ENCODE data around the gene HAGH. TPM values are rescaled to one million over a fixed set of nuclear protein-coding genes. Genes with fewer than 3 reads are reported as not detected.

The HAGH gene
- total RNA-seq, 5 donors from 2014 or later (not counting 1 experiment from before 2014, with no cell fraction given) = 37.6 to 102 (median 70.7) TPM

- POLR2A ChIA-PET = no interaction called here
- H3K27me3 ChIP-seq (replicated peaks in 1 of 2; ENCODE audit: control insufficient read depth in 2 of 2, extremely low read depth in 1 of 2, insufficient read depth in 2 of 2, low read length in 1 of 2) = no peaks in the 10 kb centered on the region
- Mint-ChIP-seq H3K4me1 (peaks cover 11 to 33% (median 21%) of the 10 kb centered on the region in 3 donors), H3K9me3 (no peaks in the 10 kb centered on the region), H3K36me3 (no peaks in the 10 kb centered on the region), H3K27ac (no peak overlapping the region), H3K4me3 (no peak overlapping the region), H3K27me3 (no peaks in the 10 kb centered on the region)
- ATAC-seq (replicated peaks in 1 of 4) (no peak), DNase-seq (no peak)
- H3K9me3 ChIP-seq = no peaks in the 10 kb centered on the region
- H3K4me3 ChIP-seq (ENCODE audit: control insufficient read depth in 1 of 2, extremely low read depth in 1 of 2, low read length in 1 of 2) = no peak overlapping the region
- H3K36me3 ChIP-seq (ENCODE audit: control insufficient read depth in 2 of 2, extremely low read depth in 1 of 2, insufficient read depth in 1 of 2, low read length in 1 of 2) = peaks cover 21 to 38% of the 10 kb centered on the region in 2 donors
- no peak overlapping the region for H3K27ac ChIP-seq (ENCODE audit: low read length)
- CTCF ChIA-PET = interaction anchor here in 1 of 2 donors (0.5 kb wide), 1 partner anchor 561 kb away, joined by 4 read pairs; no protein-coding TSS in a partner anchor
- WGBS (ENCODE audit: insufficient coverage) = 92% methylated on average over 31 of the region's 36 CpGs
- peaks cover 6 to 53% of the 10 kb centered on the region in 2 experiments for H3K4me1 ChIP-seq (ENCODE audit: control insufficient read depth in 1 of 2, extremely low read depth in 1 of 2, insufficient read depth in 2 of 2, low read length in 2 of 2)
Observed at GRCh38 chr16:1777375-1778199, 49.0 kb downstream of the HAGH start.

GRCh38 chr16:1776991-1777374 lies 49.6 kb downstream of the HAGH start:
- Histone ChIP-seq H3K36me3 (ENCODE audit: control insufficient read depth in 2 of 2, extremely low read depth in 1 of 2, insufficient read depth in 1 of 2, low read length in 1 of 2) (peaks cover 21 to 38% of the 10 kb centered on the region in 2 donors), H3K4me1 (ENCODE audit: control insufficient read depth in 1 of 2, extremely low read depth in 1 of 2, insufficient read depth in 2 of 2, low read length in 2 of 2) (peaks cover 6 to 58% of the 10 kb centered on the region in 2 experiments), H3K9me3 (no peaks in the 10 kb centered on the region), H3K27ac (ENCODE audit: low read length) (no peak overlapping the region), H3K27me3 (replicated peaks in 1 of 2; ENCODE audit: control insufficient read depth in 2 of 2, extremely low read depth in 1 of 2, insufficient read depth in 2 of 2, low read length in 1 of 2) (no peaks in the 10 kb centered on the region), H3K4me3 (ENCODE audit: control insufficient read depth in 1 of 2, extremely low read depth in 1 of 2, low read length in 1 of 2) (no peak overlapping the region)
- Mint-ChIP-seq H3K4me1 (peaks cover 17 to 35% (median 25%) of the 10 kb centered on the region in 3 donors), H3K36me3 (no peaks in the 10 kb centered on the region), H3K9me3 (no peaks in the 10 kb centered on the region), H3K27ac (no peak overlapping the region), H3K4me3 (no peak overlapping the region), H3K27me3 (no peaks in the 10 kb centered on the region)
- ATAC-seq (replicated peaks in 1 of 4) (no peak), DNase-seq (no peak)
- CTCF ChIA-PET = no interaction called here
- WGBS (ENCODE audit: insufficient coverage) = 97% methylated on average over 22 of the region's 22 CpGs
- POLR2A ChIA-PET = no interaction called here

GRCh38 chr16:1776672-1776955 lies 50.0 kb downstream of the HAGH start:
- Mint-ChIP-seq H3K9me3 (no peaks in the 10 kb centered on the region), H3K27me3 (no peaks in the 10 kb centered on the region), H3K27ac (no peak overlapping the region), H3K36me3 (no peaks in the 10 kb centered on the region), H3K4me1 (peaks cover 17 to 35% (median 25%) of the 10 kb centered on the region in 3 donors), H3K4me3 (no peak overlapping the region)
- Histone ChIP-seq H3K4me3 (ENCODE audit: control insufficient read depth in 1 of 2, extremely low read depth in 1 of 2, low read length in 1 of 2) (no peak overlapping the region), H3K36me3 (ENCODE audit: control insufficient read depth in 2 of 2, extremely low read depth in 1 of 2, insufficient read depth in 1 of 2, low read length in 1 of 2) (peaks cover 21 to 38% of the 10 kb centered on the region in 2 donors), H3K4me1 (ENCODE audit: control insufficient read depth in 1 of 2, extremely low read depth in 1 of 2, insufficient read depth in 2 of 2, low read length in 2 of 2) (peaks cover 6 to 59% of the 10 kb centered on the region in 2 experiments), H3K27ac (ENCODE audit: low read length) (no peak overlapping the region), H3K27me3 (replicated peaks in 1 of 2; ENCODE audit: control insufficient read depth in 2 of 2, extremely low read depth in 1 of 2, insufficient read depth in 2 of 2, low read length in 1 of 2) (no peaks in the 10 kb centered on the region), H3K9me3 (no peaks in the 10 kb centered on the region)
- POLR2A ChIA-PET = no interaction called here
- ATAC-seq (replicated peaks in 1 of 4) (no peak), DNase-seq (no peak)
- CTCF ChIA-PET = no interaction called here
- 96% methylated on average over 10 of the region's 13 CpGs for WGBS (ENCODE audit: insufficient coverage)

GRCh38 chr16:1775846-1776671 lies 50.6 kb downstream of the HAGH start:
- DNase-seq (no peak), ATAC-seq (replicated peaks in 1 of 4) (no peak)
- H3K36me3 Mint-ChIP-seq = no peaks in the 10 kb centered on the region
- no peaks in the 10 kb centered on the region for H3K9me3 Mint-ChIP-seq
- no peak overlapping the region for H3K27ac ChIP-seq (ENCODE audit: low read length)
- no peaks in the 10 kb centered on the region for H3K27me3 Mint-ChIP-seq
- peaks cover 12 to 29% (median 20%) of the 10 kb centered on the region in 3 donors for H3K4me1 Mint-ChIP-seq
- peaks cover 21 to 37% of the 10 kb centered on the region in 2 donors for H3K36me3 ChIP-seq (ENCODE audit: control insufficient read depth in 2 of 2, extremely low read depth in 1 of 2, insufficient read depth in 1 of 2, low read length in 1 of 2)
- no peaks in the 10 kb centered on the region for H3K9me3 ChIP-seq
- no peak overlapping the region for H3K4me3 ChIP-seq (ENCODE audit: control insufficient read depth in 1 of 2, extremely low read depth in 1 of 2, low read length in 1 of 2)
- no peaks in the 10 kb centered on the region for H3K27me3 ChIP-seq (replicated peaks in 1 of 2; ENCODE audit: control insufficient read depth in 2 of 2, extremely low read depth in 1 of 2, insufficient read depth in 2 of 2, low read length in 1 of 2)
- ChIA-PET POLR2A (no interaction called here), CTCF (no interaction called here)
- 91% methylated on average over 23 of the region's 28 CpGs for WGBS (ENCODE audit: insufficient coverage)
- H3K4me3 Mint-ChIP-seq = peak overlapping the region in 2 of 3 donors; percentile 34 to 97
- H3K27ac Mint-ChIP-seq = no peak overlapping the region
- peaks cover 4 to 53% of the 10 kb centered on the region in 2 experiments for H3K4me1 ChIP-seq (ENCODE audit: control insufficient read depth in 1 of 2, extremely low read depth in 1 of 2, insufficient read depth in 2 of 2, low read length in 2 of 2)

DNA sequence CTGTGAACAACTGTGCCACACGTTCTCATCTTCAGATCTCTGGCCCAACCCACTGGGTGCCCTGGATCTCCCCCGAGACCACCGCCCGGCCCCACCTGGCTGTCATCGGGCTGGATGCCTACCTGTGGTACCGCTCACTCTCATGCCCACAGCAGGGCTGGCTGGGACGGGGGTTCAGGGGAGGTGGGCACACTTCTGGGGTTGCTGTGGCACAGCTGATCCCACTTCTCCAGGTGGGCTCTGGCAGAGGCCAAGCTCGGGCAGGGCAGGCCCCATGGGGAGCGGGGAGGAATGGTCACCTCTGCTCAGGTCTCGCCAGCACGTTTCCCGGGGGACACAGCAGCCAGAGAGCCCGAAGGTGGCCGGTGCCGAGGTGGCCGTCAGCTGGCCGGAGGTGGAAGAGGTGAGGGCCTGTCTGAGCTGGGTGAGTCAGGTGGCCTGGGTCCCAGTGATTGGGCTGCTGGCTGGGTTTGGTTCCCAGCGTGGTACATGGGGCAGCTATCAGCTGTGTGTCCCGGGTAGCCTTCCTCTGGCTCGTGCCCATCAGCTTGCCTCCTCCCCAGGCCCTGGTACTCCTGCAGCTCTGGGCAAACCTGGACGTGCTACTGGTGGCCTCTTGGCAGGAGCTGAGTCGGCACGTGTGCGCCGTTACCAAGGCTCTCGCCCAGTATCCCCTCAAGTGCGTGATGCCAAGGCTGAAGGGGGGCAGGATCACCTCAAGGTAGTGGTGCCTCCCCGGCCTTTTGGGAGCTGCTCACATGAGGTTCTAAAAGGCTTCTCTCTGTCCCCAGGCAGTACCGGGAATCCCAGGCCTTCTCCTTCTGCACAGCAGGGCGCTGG lies 51.4 kb downstream of the HAGH start:
- no peaks in the 10 kb centered on the region for H3K9me3 Mint-ChIP-seq
- 97% methylated on average over 29 of the region's 30 CpGs for WGBS (ENCODE audit: insufficient coverage)
- DNase-seq (no peak), ATAC-seq (replicated peaks in 1 of 4) (no peak)
- peaks cover 19 to 38% of the 10 kb centered on the region in 2 donors for H3K36me3 ChIP-seq (ENCODE audit: control insufficient read depth in 2 of 2, extremely low read depth in 1 of 2, insufficient read depth in 1 of 2, low read length in 1 of 2)
- POLR2A ChIA-PET = no interaction called here
- H3K4me3 Mint-ChIP-seq = peak overlapping the region; percentile 66 to 97 (median 94)
- H3K27ac ChIP-seq (ENCODE audit: low read length) = no peak overlapping the region
- H3K27me3 ChIP-seq (replicated peaks in 1 of 2; ENCODE audit: control insufficient read depth in 2 of 2, extremely low read depth in 1 of 2, insufficient read depth in 2 of 2, low read length in 1 of 2) = no peaks in the 10 kb centered on the region
- CTCF ChIA-PET = interaction anchor here in 1 of 2 donors (1.8 kb wide), 1 partner anchor 7 kb away, joined by 7 read pairs; the partner anchor contains the start of genes NUBP2 and SPSB3
- no peaks in the 10 kb centered on the region for H3K9me3 ChIP-seq
- no peaks in the 10 kb centered on the region for H3K36me3 Mint-ChIP-seq
- H3K4me1 ChIP-seq (ENCODE audit: control insufficient read depth in 1 of 2, extremely low read depth in 1 of 2, insufficient read depth in 2 of 2, low read length in 2 of 2) = peaks cover 4 to 54% of the 10 kb centered on the region in 2 experiments
- no peak overlapping the region for H3K4me3 ChIP-seq (ENCODE audit: control insufficient read depth in 1 of 2, extremely low read depth in 1 of 2, low read length in 1 of 2)
- peaks cover 13 to 24% (median 15%) of the 10 kb centered on the region in 3 donors for H3K4me1 Mint-ChIP-seq
- peak overlapping the region; percentile 16 to 23 for H3K27ac Mint-ChIP-seq
- H3K27me3 Mint-ChIP-seq = no peaks in the 10 kb centered on the region

GRCh38 chr16:1774448-1774780 lies 52.2 kb downstream of the HAGH start:
- Histone ChIP-seq H3K9me3 (no peaks in the 10 kb centered on the region), H3K27me3 (replicated peaks in 1 of 2; ENCODE audit: control insufficient read depth in 2 of 2, extremely low read depth in 1 of 2, insufficient read depth in 2 of 2, low read length in 1 of 2) (no peaks in the 10 kb centered on the region), H3K4me1 (ENCODE audit: control insufficient read depth in 1 of 2, extremely low read depth in 1 of 2, insufficient read depth in 2 of 2, low read length in 2 of 2) (peaks cover 4 to 53% of the 10 kb centered on the region in 2 experiments), H3K4me3 (ENCODE audit: control insufficient read depth in 1 of 2, extremely low read depth in 1 of 2, low read length in 1 of 2) (peak overlapping the region in 1 of 2 donors; percentile 79), H3K36me3 (ENCODE audit: control insufficient read depth in 2 of 2, extremely low read depth in 1 of 2, insufficient read depth in 1 of 2, low read length in 1 of 2) (peaks cover 19 to 35% of the 10 kb centered on the region in 2 donors), H3K27ac (ENCODE audit: low read length) (no peak overlapping the region)
- peaks cover 17 to 27% (median 18%) of the 10 kb centered on the region in 3 donors for H3K4me1 Mint-ChIP-seq
- 95% methylated on average over 6 of the region's 7 CpGs for WGBS (ENCODE audit: insufficient coverage)
- ChIA-PET CTCF (interaction anchor here in 1 of 2 donors (1.8 kb wide), 1 partner anchor 8 kb away, joined by 7 read pairs; the partner anchor contains the start of genes NUBP2 and SPSB3), POLR2A (no interaction called here)
- H3K27me3 Mint-ChIP-seq = no peaks in the 10 kb centered on the region
- H3K27ac Mint-ChIP-seq = no peak overlapping the region
- no peaks in the 10 kb centered on the region for H3K9me3 Mint-ChIP-seq
- peak overlapping the region in 2 of 3 donors; percentile 94 to 97 for H3K4me3 Mint-ChIP-seq
- DNase-seq = no peak
- no peaks in the 10 kb centered on the region for H3K36me3 Mint-ChIP-seq
- ATAC-seq (replicated peaks in 1 of 4) = no peak

Data from T-cell (primary cell).